Measurements from ENCODE around the gene GATA3. TPM values are rescaled to one million over a fixed set of nuclear protein-coding genes. Genes with fewer than 3 reads are reported as not detected.

Gene GATA3
- total RNA-seq, 1 experiment from 2014 or later = 5.9 TPM

GRCh38 chr10:8039321-8039881 lies 15.1 kb upstream of the GATA3 start:
- in situ Hi-C loops (cut with HindIII; ENCODE audit: low pct_unique_long_range_greater_than_20kb, low sequenced_read_pairs) = no loop called here

GRCh38 chr10:8040651-8041050 lies 13.8 kb upstream of the GATA3 start:
- POLR2A ChIA-PET = no interaction called here
- Histone ChIP-seq H3K4me1 (ENCODE audit: control insufficient read depth, insufficient read depth, low read length) (no peaks in the 10 kb centered on the region), H3K27ac (ENCODE audit: low read length) (no peak overlapping the region), H3K9me3 (ENCODE audit: control insufficient read depth, insufficient read depth, low read depth, low read length) (no peaks in the 10 kb centered on the region), H3K27me3 (ENCODE audit: control insufficient read depth, insufficient read depth, low read length) (no peaks in the 10 kb centered on the region; the same call in 1 of the 2 replicates), H3K4me3 (ENCODE audit: low read depth in 2 of 2, low read length in 2 of 2) (no peak overlapping the region), H3K36me3 (ENCODE audit: control insufficient read depth, insufficient read depth, low read length) (no peaks in the 10 kb centered on the region)
- in situ Hi-C loops (cut with HindIII; ENCODE audit: low pct_unique_long_range_greater_than_20kb, low sequenced_read_pairs) = no loop called here
- BruUV-seq (replicated peaks) = no TSS peak
- ATAC-seq (no peak), DNase-seq (ENCODE audit: low read depth, low spot score) (no peak)
- TF ChIP-seq POLR2AphosphoS5 (IDR thresholded peaks at IDR 0.05; ENCODE audit: low read depth, low read length) (no peak), TCF7L2 (IDR thresholded peaks at IDR 0.05; ENCODE audit: low read depth, low read length) (no peak), CTCF (IDR thresholded peaks at IDR 0.05) (no peak)
- intact Hi-C loops (cut with micrococcal nuclease; ENCODE audit: unreplicated experiment) = no loop called here
- CTCF ChIA-PET = no interaction called here

More at GRCh38 chr10:8039321-8039881, 15.1 kb upstream of the GATA3 start:
- CTCF ChIA-PET = no interaction called here
- no peak for DNase-seq (ENCODE audit: low read depth, low spot score)
- Histone ChIP-seq H3K27me3 (ENCODE audit: control insufficient read depth, insufficient read depth, low read length) (no peaks in the 10 kb centered on the region; the same call in 1 of the 2 replicates), H3K27ac (ENCODE audit: low read length) (no peak overlapping the region), H3K4me1 (ENCODE audit: control insufficient read depth, insufficient read depth, low read length) (no peaks in the 10 kb centered on the region), H3K9me3 (ENCODE audit: control insufficient read depth, insufficient read depth, low read depth, low read length) (no peaks in the 10 kb centered on the region), H3K36me3 (ENCODE audit: control insufficient read depth, insufficient read depth, low read length) (no peaks in the 10 kb centered on the region), H3K4me3 (ENCODE audit: low read depth in 2 of 2, low read length in 2 of 2) (no peak overlapping the region)
- no TSS peak for BruUV-seq (replicated peaks)
- POLR2A ChIA-PET = no interaction called here
- no peak for ATAC-seq
- intact Hi-C loops (cut with micrococcal nuclease; ENCODE audit: unreplicated experiment) = no loop called here
- TF ChIP-seq POLR2AphosphoS5 (IDR thresholded peaks at IDR 0.05; ENCODE audit: low read depth, low read length) = no peak
- no peak for TF ChIP-seq REST (IDR thresholded peaks at IDR 0.05; ENCODE audit: insufficient read depth in 1 of 2, low read depth in 2 of 2, low read length in 1 of 2)
- TF ChIP-seq TCF7L2 (IDR thresholded peaks at IDR 0.05; ENCODE audit: low read depth, low read length) = no peak
- TF ChIP-seq CTCF (IDR thresholded peaks at IDR 0.05) = no peak
- TF ChIP-seq SIN3A (IDR thresholded peaks at IDR 0.05; ENCODE audit: borderline replicate concordance, insufficient read depth, low read depth, low read length) = no peak
